Non-pigmented ciliary epithelial cell (primary cell): Measurements from ENCODE around the gene NR5A2.

Experiments
- DNase-seq: peaks from one replicate; pipeline ENCODE4 v3.0.0-alpha.2; 2010; ENCODE audit warnings: low read depth

NR5A2 gene

GRCh38 chr1:200072636-200073285 is 45.3 kb downstream of the NR5A2 start:
- no peak for DNase-seq

- no peak for DNase-seq
Measured at GRCh38 chr1:200073286-200073637, 45.8 kb downstream of the NR5A2 start.

- no peak for DNase-seq
Measured at GRCh38 chr1:200075522-200075921, 48.0 kb downstream of the NR5A2 start.

GRCh38 chr1:200075938-200076546 is 48.5 kb downstream of the NR5A2 start:
- peak; percentile 79 for DNase-seq

- no peak for DNase-seq
Measured at GRCh38 chr1:200079232-200079940, 51.9 kb downstream of the NR5A2 start.

- DNase-seq = no peak
Measured at GRCh38 chr1:200081151-200081968, 53.9 kb downstream of the NR5A2 start.

GRCh38 chr1:200081969-200082245 is 54.4 kb downstream of the NR5A2 start:
- DNase-seq = no peak

GRCh38 chr1:200082329-200082728 is 54.8 kb downstream of the NR5A2 start:
- DNase-seq = no peak

- DNase-seq = no peak
Measured at GRCh38 chr1:200090252-200091159, 63.0 kb downstream of the NR5A2 start.

- DNase-seq = no peak
Measured at GRCh38 chr1:200095057-200095577, 67.6 kb downstream of the NR5A2 start.

GRCh38 chr1:200096774-200097173 is 69.3 kb downstream of the NR5A2 start:
- no peak for DNase-seq

- no peak for DNase-seq
Measured at GRCh38 chr1:200099040-200099439, 71.5 kb downstream of the NR5A2 start.

- DNase-seq = no peak
Measured at GRCh38 chr1:200103966-200104583, 76.6 kb downstream of the NR5A2 start.

- DNase-seq = no peak
Measured at GRCh38 chr1:200107004-200107470, 79.5 kb downstream of the NR5A2 start.

- no peak for DNase-seq
Measured at GRCh38 chr1:200108659-200109058, 81.1 kb downstream of the NR5A2 start.

- DNase-seq = no peak
Measured at GRCh38 chr1:200112290-200112689, 84.8 kb downstream of the NR5A2 start.

- no peak for DNase-seq
Measured at GRCh38 chr1:200115532-200115931, 88.0 kb downstream of the NR5A2 start.

- DNase-seq = no peak
Measured at GRCh38 chr1:200116324-200116723, 88.8 kb downstream of the NR5A2 start.

GRCh38 chr1:200118779-200119505 is 91.4 kb downstream of the NR5A2 start:
- DNase-seq = no peak

- DNase-seq = no peak
Measured at GRCh38 chr1:200121421-200121820, 93.9 kb downstream of the NR5A2 start.
